Stimulated activated CD4-positive, alpha-beta T cell treated with anti-CD3 and anti-CD28 coated beads, TNF-alpha, amount 100 ng/mL, for 48 hours (primary cell): Measurements from ENCODE around the gene UQCRQ.

Source experiments
- DNase-seq, 3 donors: peaks; one replicate each; pipeline ENCODE4 v3.0.0-alpha.2; 2020; ENCODE audit warnings: low read depth in 3 of 3

Gene UQCRQ

GRCh38 chr5:132909702-132910101 is 43.3 kb downstream of the UQCRQ start:
- no peak for DNase-seq

GRCh38 chr5:132915681-132916080 is 49.2 kb downstream of the UQCRQ start:
- no peak for DNase-seq

- no peak for DNase-seq
Observed at GRCh38 chr5:132916086-132916485, 49.6 kb downstream of the UQCRQ start.
